ENCODE results near the gene TDO2.
"Not testable (repeated sequence)": the region's sequence is repeated elsewhere in the genome, so short reads cannot be mapped to it uniquely, and the experiment has no call there.

TDO2 gene

DNA sequence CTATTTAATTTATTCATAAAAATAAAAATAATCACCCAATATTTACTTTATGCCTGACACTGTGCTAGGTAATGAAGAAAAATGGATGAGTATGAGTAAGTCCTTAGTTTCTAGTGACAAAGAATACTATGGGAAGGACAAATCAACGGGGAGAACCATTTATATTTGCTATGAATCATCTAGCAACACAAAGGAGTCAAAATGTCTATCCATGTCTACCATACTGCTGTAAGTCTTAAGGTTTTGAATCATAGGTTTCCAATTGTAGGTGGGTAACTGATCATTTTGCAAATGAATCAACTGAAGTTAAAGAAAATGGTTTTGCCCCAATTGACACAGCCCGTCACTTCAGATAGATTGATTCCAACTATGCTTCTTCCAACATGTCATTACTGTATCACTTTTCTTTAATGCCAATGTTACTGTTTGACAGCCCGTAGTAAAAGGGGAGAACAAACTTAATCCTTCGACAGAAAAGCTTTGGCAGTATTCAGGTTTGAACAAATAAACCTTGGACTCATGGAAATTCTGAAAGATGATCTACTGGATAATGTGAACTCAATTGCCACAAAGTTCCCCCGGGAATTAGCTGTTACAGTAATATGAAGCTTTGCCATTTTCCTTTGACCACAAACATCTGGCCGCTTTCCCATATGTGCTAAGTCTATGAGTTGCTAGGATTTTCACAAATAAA lies 3.2 kb downstream of the TDO2 start:
- in situ Hi-C loops (cut with MboI; ENCODE audit: low sequenced_read_pairs): no loop called here

DNA sequence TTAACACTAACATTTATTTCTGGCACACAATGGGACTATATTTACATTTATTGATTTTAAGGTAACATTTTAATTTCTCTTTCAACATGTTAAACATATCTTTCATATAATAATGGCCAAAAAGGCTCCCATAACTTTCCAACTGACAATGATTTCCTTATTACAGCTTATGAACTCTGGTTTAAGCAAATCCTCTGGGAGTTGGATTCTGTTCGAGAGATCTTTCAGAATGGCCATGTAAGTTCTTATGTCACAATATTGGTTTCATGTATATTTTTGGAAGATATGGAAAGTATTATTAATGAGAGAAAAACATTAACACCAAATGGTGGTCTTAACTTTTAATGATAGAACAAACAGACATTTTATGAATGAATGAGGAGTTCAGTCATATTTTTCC lies 4.1 kb downstream of the TDO2 start:
- in situ Hi-C loops (cut with MboI; ENCODE audit: low sequenced_read_pairs): no loop called here

DNA sequence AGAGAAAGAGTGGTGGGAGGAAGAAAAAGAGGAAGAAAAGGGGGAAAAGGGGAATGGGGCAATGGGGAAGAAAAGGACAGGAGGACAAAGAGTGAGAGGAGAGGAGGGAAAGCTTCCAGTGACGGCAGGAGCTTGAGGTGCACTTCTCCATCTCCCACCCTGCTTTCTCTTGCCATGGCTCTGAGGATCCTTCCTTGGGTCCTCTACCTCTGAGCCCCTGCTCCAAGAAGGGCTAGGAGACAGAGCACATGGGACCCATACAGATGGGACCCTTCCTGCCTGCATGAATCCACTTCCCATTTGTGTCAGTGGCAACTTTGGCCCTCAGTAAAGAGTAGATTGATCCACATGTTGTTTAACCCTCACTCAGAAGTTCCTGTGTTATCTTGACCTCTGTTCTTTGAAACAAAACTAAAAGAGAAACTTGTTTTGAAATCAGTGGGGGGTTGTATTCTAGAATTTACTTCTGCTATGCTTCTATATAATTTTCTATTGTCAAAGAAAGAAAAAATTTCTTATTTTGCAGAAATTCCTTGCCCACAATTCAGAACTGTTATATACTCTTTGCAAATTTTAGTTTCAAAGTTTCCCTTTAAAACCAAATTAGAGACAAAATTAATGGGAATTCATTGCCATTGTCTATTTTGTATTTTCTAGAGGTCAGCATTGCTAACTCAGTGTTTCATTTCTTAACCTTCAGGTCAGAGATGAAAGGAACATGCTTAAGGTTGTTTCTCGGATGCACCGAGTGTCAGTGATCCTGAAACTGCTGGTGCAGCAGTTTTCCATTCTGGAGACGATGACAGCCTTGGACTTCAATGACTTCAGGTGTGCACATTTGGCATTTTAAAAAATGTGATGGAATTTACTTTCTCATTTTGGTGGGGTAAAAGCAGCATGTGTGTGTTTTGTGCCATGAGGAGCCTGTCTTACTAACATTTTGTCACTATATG lies 5.0 kb downstream of the TDO2 start:
- in situ Hi-C loops (cut with MboI; ENCODE audit: low sequenced_read_pairs): no loop called here

DNA sequence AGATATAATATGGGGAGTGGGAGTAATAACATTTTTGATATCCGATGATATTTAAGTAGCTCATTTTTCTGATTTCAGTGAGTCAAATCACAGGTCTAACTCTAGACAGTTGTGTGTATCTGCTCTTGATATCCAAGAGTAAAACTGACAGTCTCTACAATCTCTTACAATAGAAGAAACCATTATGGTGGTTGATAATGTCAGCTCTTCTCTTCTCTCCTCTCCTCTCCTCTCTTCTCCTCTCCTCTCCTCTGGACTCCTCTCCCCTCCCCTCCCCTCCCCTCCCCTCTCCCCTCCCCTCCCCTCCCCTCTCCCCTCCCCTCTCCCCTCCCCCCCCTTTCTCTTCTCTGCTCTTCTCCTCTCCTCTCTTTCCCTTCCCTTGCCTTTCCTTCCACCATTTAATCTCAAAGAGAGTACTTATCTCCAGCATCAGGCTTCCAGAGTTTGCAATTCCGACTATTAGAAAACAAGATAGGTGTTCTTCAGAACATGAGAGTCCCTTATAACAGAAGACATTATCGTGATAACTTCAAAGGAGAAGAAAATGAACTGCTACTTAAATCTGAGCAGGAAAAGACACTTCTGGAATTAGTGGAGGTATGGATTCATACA lies 6.2 kb downstream of the TDO2 start:
- in situ Hi-C loops (cut with MboI; ENCODE audit: low sequenced_read_pairs): no loop called here

DNA sequence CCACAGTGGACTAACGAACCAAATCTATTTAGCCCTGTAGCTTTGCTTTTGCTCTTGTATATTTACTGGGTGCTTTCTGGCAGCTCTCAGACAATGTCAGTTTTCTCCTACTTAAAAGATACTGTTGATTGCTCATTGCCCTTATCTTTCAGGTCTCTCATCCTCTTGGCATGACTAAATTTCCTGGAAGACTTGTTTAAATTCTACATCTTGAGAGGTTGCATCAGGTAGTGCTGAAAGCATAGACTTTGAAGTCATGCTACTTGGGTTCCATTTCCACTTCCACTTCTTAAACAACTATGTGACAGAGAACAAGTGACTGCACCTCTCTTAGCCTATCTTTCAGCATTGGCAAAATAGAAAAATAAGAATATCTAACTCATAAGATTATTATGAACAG lies 8.4 kb downstream of the TDO2 start:
- in situ Hi-C loops (cut with MboI; ENCODE audit: low sequenced_read_pairs): no loop called here

DNA sequence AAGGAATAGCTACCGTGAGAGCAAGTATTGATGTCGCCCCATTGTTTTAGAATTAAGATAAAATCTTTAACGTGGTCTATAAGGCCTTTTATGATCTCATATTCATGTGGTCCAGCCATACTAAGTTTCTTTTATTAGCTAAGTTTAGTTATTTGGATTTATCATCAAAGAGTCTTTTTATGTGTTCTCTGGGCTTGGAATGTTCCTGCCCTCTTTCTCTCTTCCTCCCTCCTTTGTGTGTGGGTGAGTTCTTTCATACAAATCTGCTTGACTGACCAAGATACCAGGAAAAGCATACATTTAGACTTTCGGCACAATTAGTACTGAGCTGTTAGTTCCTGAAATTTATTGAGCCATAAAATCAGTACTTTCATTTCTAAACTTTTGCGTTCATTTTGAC lies 11.3 kb downstream of the TDO2 start:
- in situ Hi-C loops (cut with MboI; ENCODE audit: low sequenced_read_pairs): no loop called here

DNA sequence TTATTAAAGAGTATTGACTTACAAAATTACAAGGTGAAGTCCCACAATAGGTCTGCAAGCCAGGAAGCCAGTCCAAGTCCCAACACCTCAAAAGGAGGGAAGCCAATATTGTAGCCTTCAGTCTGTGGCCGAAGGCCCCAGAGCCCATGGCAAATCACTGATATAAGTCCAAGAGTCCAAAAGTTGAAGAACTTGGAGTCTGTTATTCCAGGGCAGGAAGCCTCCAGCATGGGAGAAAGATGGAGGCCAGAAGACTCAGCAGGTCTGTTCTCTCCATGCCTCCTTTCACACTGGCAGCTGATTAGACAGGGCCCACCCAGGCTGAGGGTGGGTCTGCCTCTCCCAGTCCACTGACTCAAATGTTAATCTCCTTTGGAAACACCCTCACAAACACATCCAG lies 18.1 kb downstream of the TDO2 start:
- in situ Hi-C loops (cut with MboI; ENCODE audit: low sequenced_read_pairs): no loop called here

DNA sequence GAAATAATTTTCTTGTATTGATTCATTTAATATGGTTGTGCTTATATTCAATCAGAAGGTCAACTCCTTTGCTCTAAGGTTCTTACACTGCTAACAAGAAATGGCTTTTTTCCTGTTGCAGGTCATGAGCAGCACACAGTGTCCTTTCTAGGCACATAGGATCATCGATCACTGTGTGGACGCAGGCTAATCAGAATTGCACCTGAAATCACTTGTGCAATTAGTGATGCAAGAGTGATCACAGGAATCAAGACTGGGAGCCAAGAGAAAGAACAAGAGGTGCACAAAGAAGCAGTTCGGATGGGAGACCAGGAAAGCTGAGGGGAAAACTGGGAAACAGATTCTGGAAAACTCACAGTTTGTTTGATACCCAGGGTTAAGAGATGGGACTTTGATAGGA lies 21.1 kb downstream of the TDO2 start:
- in situ Hi-C loops (cut with MboI; ENCODE audit: low sequenced_read_pairs): no loop called here

DNA sequence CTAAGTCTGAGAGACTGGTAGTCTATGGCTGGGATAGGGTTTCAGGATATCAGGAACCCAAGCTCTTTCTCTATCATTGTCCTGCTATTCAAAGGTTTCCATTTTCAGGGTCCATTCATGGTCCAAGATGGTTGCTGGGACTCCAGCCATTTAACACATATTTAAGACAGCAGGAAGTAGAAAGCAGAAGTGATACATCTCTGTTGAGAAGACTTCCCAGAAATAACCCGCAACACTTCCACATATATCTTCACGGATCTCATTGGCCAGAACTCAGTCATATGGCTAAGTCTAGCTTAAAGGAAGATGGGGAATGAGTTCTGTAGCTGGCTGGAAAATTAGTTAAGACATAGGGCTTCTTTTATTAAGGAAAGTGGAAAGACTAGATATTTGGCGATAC lies 26.3 kb downstream of the TDO2 start:
- in situ Hi-C loops (cut with MboI; ENCODE audit: low sequenced_read_pairs): no loop called here

DNA sequence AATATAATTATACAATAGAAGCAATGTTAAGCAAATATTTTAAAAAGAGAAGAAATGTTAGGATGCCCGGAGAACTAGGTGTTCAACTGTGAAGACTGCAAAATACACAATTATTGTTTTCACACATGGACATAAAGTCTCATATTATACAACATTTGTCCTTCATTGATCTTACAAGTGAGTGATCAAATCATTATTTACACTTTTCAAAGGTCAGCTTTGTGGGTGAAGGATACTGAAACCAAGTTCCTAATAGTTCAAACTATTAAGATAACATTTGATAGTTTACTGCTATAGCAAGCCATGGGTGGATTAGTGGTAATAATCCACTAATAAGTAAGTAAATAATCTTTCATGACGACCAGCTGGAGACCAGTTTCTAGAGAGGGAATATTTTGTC lies 26.8 kb downstream of the TDO2 start:
- in situ Hi-C loops (cut with MboI; ENCODE audit: low sequenced_read_pairs): no loop called here

DNA sequence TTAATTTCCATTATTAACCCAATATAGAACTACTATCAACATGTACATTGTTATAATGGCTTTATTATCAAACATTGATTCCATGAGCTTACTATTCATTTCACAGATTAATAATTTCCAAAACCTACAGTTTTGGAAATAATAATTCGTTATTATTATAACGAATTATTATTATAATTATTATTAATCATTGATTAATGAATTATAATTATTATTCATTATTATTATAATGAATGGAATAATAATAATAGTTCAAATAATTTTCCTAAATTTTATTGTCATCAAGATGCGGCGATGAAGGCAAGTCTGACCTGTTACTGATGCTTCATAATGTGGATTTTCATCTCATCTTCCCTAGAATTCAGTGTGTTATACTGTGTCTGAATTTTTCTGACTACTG lies 28.1 kb downstream of the TDO2 start:
- in situ Hi-C loops (cut with MboI; ENCODE audit: low sequenced_read_pairs): no loop called here

DNA sequence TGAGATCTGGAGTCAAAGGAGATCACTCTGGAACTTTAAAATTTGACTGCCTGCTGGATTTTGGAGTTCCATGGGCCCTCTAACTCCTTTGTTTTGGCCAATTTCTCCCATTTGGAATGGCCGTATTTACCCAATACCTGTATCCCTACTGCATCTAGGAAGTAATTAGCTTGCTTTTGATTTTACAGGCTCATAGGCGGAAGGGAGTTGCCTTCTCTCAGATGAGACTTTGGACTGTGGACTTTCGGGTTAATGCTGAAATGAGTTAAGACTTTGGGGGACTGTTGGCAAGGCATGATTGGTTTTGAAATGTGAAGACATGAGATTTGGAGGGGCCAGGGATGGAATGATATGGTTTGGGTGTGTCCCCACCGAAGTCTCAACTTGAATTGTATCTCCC lies 31.1 kb downstream of the TDO2 start:
- in situ Hi-C loops (cut with MboI; ENCODE audit: low sequenced_read_pairs): not testable (repeated sequence)

DNA sequence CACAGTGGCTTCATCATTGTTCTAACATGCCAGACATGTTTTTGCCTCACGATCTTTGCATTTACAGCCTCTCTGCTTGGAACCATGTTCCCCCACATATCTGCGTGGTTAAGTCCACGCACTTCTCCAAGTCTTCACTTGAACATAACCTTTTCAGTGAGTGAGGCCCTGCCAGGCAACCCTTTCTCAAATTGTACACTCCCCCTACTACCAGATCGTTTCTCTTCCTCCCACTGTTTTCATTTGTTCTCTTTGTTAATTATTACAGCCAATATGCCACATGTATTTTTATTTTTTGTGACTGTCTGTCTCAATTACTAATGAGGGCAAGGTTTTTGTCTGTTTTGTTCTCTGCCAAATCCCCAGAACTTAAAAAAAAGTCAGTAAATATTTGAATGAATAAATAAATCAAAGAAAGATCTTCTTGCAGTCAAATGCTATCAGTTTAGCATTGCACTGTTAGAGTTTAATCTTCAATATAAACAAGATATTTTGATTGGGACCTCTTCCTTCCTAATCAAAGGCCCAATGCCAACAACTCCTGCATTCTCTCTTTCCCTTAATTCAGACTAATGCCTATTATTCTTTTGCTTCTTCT lies 32.0 kb downstream of the TDO2 start:
- in situ Hi-C loops (cut with MboI; ENCODE audit: low sequenced_read_pairs): no loop called here

DNA sequence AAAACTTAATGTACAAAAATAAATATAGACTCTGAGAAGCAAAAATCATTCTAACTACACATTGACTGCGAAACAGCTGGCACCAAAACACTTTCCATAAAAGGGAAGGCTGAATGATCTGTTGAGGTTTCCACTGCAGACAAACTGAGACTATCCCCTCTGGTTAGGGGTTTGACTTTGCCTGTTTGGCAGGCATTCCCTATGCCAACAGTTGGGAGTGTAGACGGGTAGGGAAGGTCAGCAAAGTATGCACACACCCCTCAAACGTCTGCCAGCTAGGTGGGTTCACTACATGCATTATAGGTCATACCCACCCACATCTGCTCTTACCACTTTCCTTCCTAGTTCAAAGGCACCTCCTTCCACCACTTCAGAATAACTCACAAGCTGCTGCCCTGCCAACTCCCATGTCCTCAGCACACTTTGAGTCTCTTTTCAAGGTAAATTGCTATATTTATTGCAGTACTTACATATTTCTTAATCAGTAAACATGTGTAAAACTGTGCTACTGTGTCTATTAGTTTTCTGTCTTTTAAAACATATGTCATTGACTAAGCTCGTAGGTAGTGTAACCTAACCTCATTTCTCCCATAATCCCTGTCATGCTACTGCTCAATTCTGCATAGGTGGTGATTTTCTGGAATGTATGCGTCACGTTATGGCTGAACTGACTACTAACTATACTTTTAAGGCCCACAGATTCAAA lies 37.7 kb downstream of the TDO2 start:
- in situ Hi-C loops (cut with MboI; ENCODE audit: low sequenced_read_pairs): no loop called here

DNA sequence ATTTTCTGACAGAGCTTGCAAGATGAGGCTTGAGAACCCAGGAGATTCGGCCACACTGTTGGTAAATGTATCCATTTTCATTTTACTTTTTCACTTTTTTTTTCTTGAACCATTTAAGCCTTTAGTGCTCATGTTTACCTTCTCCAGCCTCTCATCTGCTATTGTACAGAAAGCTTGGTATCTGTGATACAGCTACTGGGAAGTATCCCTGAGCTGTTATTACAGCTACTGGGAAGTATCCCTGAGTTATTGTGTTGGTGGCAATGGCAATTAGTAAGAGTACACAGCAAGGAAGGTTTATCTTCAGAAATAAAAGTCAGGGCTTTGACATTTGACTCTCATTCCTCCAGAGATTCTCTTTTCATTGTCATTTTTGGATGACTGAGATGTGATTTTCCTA lies 38.3 kb downstream of the TDO2 start:
- in situ Hi-C loops (cut with MboI; ENCODE audit: low sequenced_read_pairs): no loop called here

DNA sequence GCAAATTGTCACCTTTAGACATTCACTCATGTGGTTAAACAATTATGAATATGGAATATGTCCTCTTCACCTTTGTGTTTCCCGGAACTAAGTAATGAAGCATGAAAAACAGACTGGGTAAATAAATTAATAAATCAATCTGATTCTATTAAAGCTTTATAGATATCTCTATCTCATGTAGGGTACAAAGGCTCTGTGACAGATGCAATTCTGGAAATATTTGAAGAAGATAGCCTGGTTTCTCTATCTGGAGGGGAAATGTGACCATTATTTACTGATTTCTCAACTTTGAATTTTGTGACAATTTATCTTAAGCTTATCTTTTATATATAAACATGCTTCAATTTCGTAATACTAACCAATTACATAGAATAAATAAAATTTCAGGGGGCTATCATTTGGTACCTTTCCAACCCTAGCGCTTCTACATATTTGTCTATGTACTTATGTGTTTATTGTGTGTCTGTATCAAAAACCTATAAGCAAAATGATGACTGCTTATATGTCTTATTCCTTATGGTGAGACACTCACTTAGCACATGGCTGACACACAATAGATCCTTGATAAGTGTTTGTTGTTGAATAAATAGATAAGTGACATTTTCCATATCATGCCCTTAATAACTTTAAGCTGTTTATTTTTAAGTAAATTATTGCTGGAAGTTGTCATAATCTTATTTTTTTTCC lies 40.3 kb downstream of the TDO2 start:
- in situ Hi-C loops (cut with MboI; ENCODE audit: low sequenced_read_pairs): no loop called here

DNA sequence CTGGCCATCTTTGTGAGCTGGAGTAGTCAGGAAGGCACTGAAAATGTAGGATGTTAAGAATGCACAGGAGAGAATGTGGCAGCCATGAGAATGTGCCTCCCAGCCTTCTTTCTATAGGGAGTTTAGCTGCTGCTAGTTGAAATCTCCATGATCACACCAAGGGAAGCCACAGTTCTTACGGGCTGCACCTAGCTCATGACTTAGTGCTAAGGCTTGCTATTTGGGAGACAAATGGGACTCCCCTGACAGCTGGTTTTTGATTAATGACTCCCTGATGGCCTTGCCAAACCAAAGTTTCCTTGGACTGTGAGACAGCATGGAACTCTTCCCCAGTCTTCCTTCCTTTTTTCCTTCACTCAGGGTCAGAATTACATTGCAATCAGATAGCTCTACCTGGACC lies 41.0 kb downstream of the TDO2 start:
- in situ Hi-C loops (cut with MboI; ENCODE audit: low sequenced_read_pairs): no loop called here

DNA sequence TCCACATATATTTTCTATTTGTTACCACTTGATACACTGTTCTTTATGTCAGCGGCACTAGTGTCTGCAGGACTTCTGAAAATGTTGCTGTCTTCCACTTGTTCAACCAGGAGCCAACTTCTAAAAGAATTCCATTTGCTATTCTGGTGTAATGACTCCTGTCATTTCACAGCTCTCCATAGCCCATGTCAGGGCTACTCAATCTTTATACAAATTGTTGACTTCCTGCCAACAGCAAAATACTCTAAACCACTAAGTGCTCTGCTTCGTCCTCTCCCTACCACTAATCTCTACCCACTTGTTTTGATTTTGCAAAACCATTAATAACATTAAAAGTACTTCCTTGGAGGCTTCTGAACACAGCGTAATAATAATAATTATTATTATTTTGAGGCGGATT lies 43.0 kb downstream of the TDO2 start:
- in situ Hi-C loops (cut with MboI; ENCODE audit: low sequenced_read_pairs): no loop called here

DNA sequence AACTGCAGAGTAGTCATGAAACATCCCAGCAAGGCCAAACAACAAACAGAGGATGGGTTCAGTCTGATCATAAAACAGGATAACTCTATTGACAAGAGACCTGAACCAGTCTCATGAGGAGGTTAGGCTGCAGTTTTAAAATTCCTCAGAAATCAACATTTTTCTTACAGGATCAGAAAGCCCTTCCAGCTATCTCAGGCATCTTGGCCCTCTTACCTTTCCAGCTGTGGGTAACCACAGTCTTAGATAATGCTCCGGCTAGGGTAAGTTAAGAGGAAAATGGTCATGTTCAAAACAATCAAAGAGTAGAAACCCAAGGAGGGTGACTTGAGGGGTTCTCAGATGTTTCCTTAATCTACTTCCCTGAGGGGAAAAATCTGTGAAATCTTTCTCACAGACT lies 45.0 kb downstream of the TDO2 start:
- in situ Hi-C loops (cut with MboI; ENCODE audit: low sequenced_read_pairs): no loop called here

DNA sequence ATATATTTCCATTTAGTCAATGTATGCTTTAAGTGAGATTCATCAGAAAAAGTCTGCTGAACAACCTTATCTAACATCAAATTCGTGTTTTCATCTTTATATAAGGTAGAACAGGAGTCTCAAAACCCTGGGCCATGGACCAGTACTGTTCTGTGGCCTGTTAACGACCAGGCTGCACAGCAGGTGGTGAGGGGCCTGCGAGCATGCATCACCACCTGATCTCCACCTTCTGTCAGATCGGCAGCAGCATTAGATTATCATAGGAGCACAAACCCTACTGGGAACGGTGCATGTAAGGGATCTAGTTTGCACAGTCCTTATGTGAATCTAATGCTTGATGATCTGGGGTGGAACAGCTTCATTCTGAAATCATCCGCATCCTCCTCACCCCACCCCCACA lies 47.0 kb downstream of the TDO2 start:
- in situ Hi-C loops (cut with MboI; ENCODE audit: low sequenced_read_pairs): no loop called here
